GM12873 (cell line): ENCODE results near the gene RTN3.

Source experiments
- TF ChIP-seq, protein P1 (sequence below): IDR thresholded peaks from 2 replicates; pipeline ENCODE4 v1.5.1; 2012; ENCODE audit warnings: low read depth, mild to moderate bottlenecking, moderate library complexity, low read length, control low read depth; ENCODE audit not compliant: insufficient read depth; ENCODE audit errors: missing control alignments

RTN3 gene

DNA sequence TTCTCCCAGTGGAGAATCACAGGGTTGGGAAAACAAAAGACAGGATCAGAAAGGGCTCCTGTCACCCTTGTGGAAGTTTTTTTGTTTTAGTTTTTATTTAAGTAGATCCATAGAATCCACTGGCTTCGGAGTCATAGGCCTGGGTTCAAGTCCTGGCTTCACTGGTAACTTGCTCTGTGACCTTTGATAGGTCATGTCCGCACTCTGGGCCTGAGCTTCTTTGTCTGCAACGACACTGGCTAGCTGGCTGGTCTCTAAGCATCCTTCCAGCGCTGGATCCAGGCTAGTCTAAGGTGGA is 85.9 kb downstream of the RTN3 start:
- TF ChIP-seq, protein P1, sequence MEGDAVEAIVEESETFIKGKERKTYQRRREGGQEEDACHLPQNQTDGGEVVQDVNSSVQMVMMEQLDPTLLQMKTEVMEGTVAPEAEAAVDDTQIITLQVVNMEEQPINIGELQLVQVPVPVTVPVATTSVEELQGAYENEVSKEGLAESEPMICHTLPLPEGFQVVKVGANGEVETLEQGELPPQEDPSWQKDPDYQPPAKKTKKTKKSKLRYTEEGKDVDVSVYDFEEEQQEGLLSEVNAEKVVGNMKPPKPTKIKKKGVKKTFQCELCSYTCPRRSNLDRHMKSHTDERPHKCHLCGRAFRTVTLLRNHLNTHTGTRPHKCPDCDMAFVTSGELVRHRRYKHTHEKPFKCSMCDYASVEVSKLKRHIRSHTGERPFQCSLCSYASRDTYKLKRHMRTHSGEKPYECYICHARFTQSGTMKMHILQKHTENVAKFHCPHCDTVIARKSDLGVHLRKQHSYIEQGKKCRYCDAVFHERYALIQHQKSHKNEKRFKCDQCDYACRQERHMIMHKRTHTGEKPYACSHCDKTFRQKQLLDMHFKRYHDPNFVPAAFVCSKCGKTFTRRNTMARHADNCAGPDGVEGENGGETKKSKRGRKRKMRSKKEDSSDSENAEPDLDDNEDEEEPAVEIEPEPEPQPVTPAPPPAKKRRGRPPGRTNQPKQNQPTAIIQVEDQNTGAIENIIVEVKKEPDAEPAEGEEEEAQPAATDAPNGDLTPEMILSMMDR: no peak

DNA sequence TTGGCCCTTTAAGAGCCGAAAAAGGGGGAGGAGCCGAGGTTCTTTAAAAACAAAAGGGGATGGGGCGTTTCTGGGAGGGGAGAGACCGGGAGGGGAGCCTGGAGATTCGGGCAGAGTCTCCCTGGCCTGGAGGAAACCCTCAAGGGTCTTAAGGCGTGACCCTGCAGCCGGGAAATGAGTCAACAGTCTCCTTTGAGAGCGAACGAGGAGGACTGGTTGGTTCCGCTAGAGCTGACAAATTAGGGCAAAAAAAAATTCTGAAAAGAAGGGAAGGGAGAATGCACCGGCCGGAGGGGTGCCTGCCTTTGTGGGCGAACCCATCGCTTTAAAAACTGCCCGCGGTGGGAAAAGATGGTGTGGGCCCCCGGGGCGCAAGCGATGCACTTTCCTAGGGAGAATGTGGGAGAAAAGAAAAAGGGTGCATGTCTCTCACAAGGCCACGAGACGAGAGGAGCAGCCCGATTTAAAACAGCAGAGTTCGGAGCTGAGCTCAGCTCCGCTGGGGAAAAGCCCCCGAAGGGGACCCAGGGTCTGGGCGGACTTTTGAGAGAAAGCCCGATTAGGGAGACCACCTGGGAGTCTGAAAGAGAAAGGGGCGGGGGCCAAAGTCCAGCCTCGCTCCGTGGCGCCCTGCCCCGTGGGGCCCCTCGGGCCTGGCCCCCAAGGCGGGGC is 86.4 kb downstream of the RTN3 start:
- TF ChIP-seq, protein P1: no peak

DNA sequence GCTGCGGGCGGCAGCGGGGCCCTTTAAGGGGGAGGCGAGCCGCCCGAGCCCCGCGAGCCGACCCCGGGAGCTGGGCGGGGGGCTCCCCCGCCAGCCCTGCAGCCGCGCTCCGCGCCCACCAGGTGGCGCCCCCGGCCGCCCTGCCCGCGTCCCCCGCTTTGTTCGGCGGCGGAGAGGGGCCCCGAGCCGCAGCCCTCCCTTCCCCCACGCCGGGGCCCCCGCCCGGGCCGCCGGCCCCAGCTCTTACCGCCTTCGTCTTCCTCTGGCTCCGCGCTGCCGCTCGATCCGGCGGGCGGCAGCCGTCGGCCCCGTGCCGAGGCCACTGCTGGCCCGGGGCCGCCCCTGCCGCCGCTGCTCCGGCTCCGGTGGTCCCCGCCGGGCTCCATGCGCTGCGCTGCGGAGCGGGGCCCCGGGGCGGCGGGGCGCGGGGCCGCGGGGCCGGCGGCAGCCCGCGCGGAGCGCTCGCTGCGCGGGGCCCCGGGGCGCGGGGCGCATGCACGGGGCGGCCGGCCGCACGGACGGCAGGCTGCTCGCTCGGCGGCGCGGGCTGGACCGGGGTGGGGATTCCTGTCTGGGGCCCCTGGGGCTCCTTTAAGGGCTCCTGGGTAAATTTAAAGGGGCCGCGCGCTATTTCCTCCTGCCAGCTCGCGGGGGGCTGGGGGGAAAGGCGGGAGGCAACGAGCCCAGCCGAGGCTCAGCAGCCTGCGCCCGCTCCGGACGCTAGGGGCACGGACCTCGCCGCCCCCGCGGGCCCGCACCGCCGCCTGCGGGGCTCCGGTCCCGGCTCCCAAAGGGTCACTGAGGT is 87.1 kb downstream of the RTN3 start, which contains the start of gene ZFTA:
ZFTA (minus strand) TSS at position 539 of the 805 bp plus-strand sequence; CDS start at position 386, 153 bp downstream.
- TF ChIP-seq, protein P1: peak; percentile 66

DNA sequence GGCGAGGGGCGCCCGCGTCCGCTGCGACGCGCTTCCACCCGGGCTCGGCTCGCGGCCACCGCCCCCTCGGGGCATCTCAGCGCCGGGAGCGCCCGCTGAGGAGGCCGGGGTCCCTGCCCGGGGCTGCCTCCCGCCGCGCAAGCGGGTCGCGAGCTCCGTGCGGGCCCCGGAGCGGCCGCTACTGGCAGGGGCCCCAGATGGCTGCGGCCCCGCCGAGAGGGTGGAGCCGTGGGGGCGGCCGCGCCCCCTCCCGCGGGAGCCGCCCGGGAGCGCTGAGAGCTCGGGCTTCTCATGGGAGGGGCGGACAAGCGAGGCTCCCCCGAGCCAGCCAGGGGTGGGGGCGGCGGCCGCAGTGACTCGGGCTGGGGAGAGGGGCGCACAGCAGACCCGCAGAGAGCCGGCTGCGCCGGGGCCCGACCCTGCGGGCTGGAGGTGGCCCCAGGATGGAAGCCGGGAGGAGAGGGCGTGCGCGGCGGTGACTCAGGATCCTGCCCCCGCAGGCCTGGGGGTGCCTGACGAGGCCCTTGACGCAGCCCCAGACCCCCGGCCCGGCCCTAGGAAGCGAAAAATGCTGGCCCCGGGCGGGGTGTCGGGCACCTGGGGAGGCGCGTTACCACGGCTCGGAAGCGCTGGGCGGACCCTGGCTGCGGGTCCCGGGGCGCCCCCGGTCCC is 87.9 kb downstream of the RTN3 start:
- TF ChIP-seq, protein P1: no peak

DNA sequence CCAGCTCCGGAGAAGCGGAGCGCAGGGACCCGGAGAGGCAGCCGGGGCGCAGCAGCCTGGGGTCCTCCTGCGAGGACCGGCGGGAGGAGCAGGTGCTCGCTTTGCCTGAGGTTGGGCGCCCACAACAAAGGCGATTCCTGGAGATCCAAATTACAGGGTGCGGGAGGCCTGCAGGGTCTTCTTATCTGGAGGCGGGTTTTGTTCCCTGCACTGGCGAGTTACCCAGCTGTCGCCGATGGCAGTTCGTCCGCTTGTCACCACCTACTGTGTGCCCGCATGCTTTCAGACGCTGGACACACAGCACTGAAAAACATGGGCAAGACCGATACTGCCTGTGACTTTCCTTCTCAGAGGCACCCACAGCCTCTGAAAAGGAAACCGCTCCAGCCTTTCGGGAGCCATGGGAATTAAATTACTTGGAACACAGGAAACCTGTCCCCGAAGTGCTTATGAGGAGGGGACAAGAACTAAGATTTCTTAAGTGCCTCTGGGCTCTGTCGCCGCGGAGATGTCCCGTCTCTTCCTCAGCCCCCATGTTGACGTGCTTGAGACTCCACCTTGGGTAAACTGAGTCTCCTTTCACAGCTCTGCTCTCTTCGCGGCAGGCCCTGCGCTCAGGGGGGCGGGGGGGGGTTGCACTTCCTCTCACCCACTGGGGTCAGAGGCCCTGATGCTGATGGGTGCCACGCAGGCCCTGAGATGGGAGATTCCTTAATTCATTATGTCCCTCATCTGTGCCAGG is 88.6 kb downstream of the RTN3 start:
- TF ChIP-seq, protein P1: no peak

DNA sequence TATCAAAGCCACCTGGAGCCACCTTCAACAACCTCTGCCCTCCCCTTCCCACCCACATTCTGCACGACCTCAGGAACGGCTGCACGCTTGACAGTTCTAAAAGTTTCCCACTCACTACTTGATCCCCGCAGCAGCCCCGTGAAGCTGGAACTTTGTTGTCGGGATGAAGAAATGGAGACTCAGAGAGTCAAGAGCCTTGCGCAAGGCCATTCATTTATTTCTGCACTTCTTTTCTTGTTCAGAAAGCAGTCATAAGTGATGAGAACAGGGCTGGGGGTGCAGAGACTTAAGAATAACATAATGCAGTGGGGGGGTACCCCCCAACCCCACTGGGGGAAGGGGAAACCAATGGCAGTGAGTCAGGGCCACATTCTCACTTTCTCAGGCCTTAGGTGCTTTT is 89.5 kb downstream of the RTN3 start:
- TF ChIP-seq, protein P1: no peak

DNA sequence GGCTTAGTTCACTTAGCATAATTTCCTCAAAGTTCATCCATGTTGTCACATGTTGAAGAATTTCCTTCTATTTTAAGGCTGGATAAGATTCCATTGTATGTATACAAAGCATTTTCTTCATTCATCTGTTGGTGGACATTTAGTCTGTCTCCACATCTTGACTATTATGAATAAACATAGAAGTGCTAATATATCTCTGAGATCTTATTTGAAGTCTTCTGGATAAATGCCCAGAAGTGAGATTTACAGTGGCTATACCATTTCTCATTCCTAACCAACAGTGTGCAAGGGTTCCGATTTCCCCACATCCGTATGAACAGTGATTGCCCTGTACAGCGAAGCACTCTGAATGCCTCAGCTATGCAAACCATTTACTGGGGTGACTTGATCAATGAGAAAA is 93.9 kb downstream of the RTN3 start:
- TF ChIP-seq, protein P1: no peak
